GM21529 (cell line): ENCODE measurements around the gene PEX7.
"Not testable (repeated sequence)": the region's sequence is repeated elsewhere in the genome, so short reads cannot be mapped to it uniquely, and the experiment has no call there.

ENCODE experiments used
- ATAC-seq: cut with Tn5 transposase; IDR thresholded peaks from one replicate; pipeline ENCODE4 v1.9.1; 2021; ENCODE audit not compliant: unreplicated experiment

PEX7 gene

GRCh38 chr6:136822376-136823127 lies at the start of gene PEX7:
Gene PEX7 (plus strand): TSS chr6:136822592. CDS start chr6:136822666, 74 bp downstream.
- peak; percentile 98 for ATAC-seq

- peak; percentile 74 for ATAC-seq
These were observed 49.5 kb upstream of the PEX7 start for GRCh38 chr6:136772685-136773472.

GRCh38 chr6:136773473-136773796 lies 49.0 kb upstream of the PEX7 start:
- no peak for ATAC-seq

GRCh38 chr6:136774228-136775041 lies 48.0 kb upstream of the PEX7 start:
- ATAC-seq, result no peak

- no peak for ATAC-seq
These were observed 47.3 kb upstream of the PEX7 start for GRCh38 chr6:136775081-136775480.

- no peak for ATAC-seq
These were observed 46.8 kb upstream of the PEX7 start for GRCh38 chr6:136775548-136775947.

GRCh38 chr6:136777651-136778050 lies 44.7 kb upstream of the PEX7 start:
- ATAC-seq, result no peak

GRCh38 chr6:136779682-136780081 lies 42.7 kb upstream of the PEX7 start:
- ATAC-seq, result no peak

- no peak for ATAC-seq
These were observed 41.4 kb upstream of the PEX7 start for GRCh38 chr6:136780972-136781371.

GRCh38 chr6:136782021-136782770 lies 40.2 kb upstream of the PEX7 start:
- no peak for ATAC-seq

GRCh38 chr6:136783021-136783420 lies 39.4 kb upstream of the PEX7 start:
- ATAC-seq, result no peak

- peak; percentile 71 for ATAC-seq
These were observed 38.7 kb upstream of the PEX7 start for GRCh38 chr6:136783495-136784270.

- ATAC-seq, result no peak
These were observed 38.1 kb upstream of the PEX7 start for GRCh38 chr6:136784271-136784664.

- peak; percentile 42 for ATAC-seq
These were observed 37.3 kb upstream of the PEX7 start for GRCh38 chr6:136784910-136785746.

GRCh38 chr6:136786658-136787057 lies 35.7 kb upstream of the PEX7 start:
- ATAC-seq, result no peak

GRCh38 chr6:136787726-136788068 lies 34.7 kb upstream of the PEX7 start:
- no peak for ATAC-seq

- ATAC-seq, result no peak
These were observed 34.1 kb upstream of the PEX7 start for GRCh38 chr6:136788069-136788902.

GRCh38 chr6:136789440-136789839 lies 33.0 kb upstream of the PEX7 start:
- not testable (repeated sequence) for ATAC-seq
